ENCODE measurements around the gene MUC6. TPM values are rescaled to one million over a fixed set of nuclear protein-coding genes. Genes with fewer than 3 reads are reported as not detected.
A peak's percentile ranks its signal among the peaks of the same experiment; 100 is the strongest.

MUC6 gene
- polyA plus RNA-seq, 3 donors from 2014 or later = not detected

- no peak for DNase-seq
- peaks cover 7 to 16% (median 11%) of the 10 kb centered on the region in 3 donors for H3K36me3 Mint-ChIP-seq
- H3K27ac Mint-ChIP-seq = no peak overlapping the region
- peaks cover 28 to 38% of the 10 kb centered on the region in 2 donors for H3K4me1 Mint-ChIP-seq
- H3K4me3 Mint-ChIP-seq = no peak overlapping the region
- peaks cover 0 to 3% (median 0%) of the 10 kb centered on the region in 6 donors for H3K9me3 Mint-ChIP-seq
- H3K27me3 Mint-ChIP-seq (ENCODE audit: low read depth in 3 of 3) = peaks cover 5 to 17% (median 8%) of the 10 kb centered on the region in 3 donors
Observed at GRCh38 chr11:1013631-1013935, 22.9 kb downstream of the MUC6 start.

GRCh38 chr11:1012740-1013630 is 23.5 kb downstream of the MUC6 start:
- peaks cover 7 to 17% (median 11%) of the 10 kb centered on the region in 3 donors for H3K36me3 Mint-ChIP-seq
- DNase-seq = no peak
- peaks cover 23 to 32% of the 10 kb centered on the region in 2 donors for H3K4me1 Mint-ChIP-seq
- H3K9me3 Mint-ChIP-seq = peaks cover 0 to 3% (median 0%) of the 10 kb centered on the region in 6 donors
- no peak overlapping the region for H3K4me3 Mint-ChIP-seq
- no peak overlapping the region for H3K27ac Mint-ChIP-seq
- peaks cover 5 to 12% (median 8%) of the 10 kb centered on the region in 3 donors for H3K27me3 Mint-ChIP-seq (ENCODE audit: low read depth in 3 of 3)

GRCh38 chr11:1012291-1012690 is 24.2 kb downstream of the MUC6 start:
- no peak for DNase-seq
- no peak overlapping the region for H3K27ac Mint-ChIP-seq
- peaks cover 16 to 25% of the 10 kb centered on the region in 2 donors for H3K4me1 Mint-ChIP-seq
- peaks cover 0 to 3% (median 0%) of the 10 kb centered on the region in 6 donors for H3K9me3 Mint-ChIP-seq
- no peak overlapping the region for H3K4me3 Mint-ChIP-seq
- peaks cover 2 to 5% (median 4%) of the 10 kb centered on the region in 3 donors for H3K27me3 Mint-ChIP-seq (ENCODE audit: low read depth in 3 of 3)
- H3K36me3 Mint-ChIP-seq = peaks cover 7 to 20% (median 11%) of the 10 kb centered on the region in 3 donors

GRCh38 chr11:1011320-1011698 is 25.2 kb downstream of the MUC6 start:
- Mint-ChIP-seq H3K36me3 (peaks cover 7 to 26% (median 8%) of the 10 kb centered on the region in 3 donors), H3K27me3 (ENCODE audit: low read depth in 3 of 3) (peaks cover 0 to 2% (median 0%) of the 10 kb centered on the region in 3 donors), H3K4me3 (no peak overlapping the region), H3K4me1 (peaks cover 6 to 15% of the 10 kb centered on the region in 2 donors), H3K27ac (no peak overlapping the region), H3K9me3 (no peaks in the 10 kb centered on the region)
- no peak for DNase-seq

- peaks cover 0 to 2% (median 0%) of the 10 kb centered on the region in 3 donors for H3K27me3 Mint-ChIP-seq (ENCODE audit: low read depth in 3 of 3)
- DNase-seq = no peak
- H3K27ac Mint-ChIP-seq = no peak overlapping the region
- no peaks in the 10 kb centered on the region for H3K9me3 Mint-ChIP-seq
- H3K36me3 Mint-ChIP-seq = peaks cover 8 to 28% (median 10%) of the 10 kb centered on the region in 3 donors
- no peak overlapping the region for H3K4me3 Mint-ChIP-seq
- H3K4me1 Mint-ChIP-seq = peaks cover under 1 to 10% of the 10 kb centered on the region in 2 donors
Observed at GRCh38 chr11:1010551-1011319, 25.8 kb downstream of the MUC6 start.

- DNase-seq = no peak
- Mint-ChIP-seq H3K9me3 (no peaks in the 10 kb centered on the region), H3K36me3 (peaks cover 10 to 34% (median 13%) of the 10 kb centered on the region in 3 donors), H3K27ac (no peak overlapping the region), H3K27me3 (ENCODE audit: low read depth in 3 of 3) (peaks cover 0 to 2% (median 0%) of the 10 kb centered on the region in 3 donors), H3K4me1 (peaks cover 0 to 2% of the 10 kb centered on the region in 2 donors), H3K4me3 (no peak overlapping the region)
Observed at GRCh38 chr11:1009991-1010390, 26.5 kb downstream of the MUC6 start.

- Mint-ChIP-seq H3K27ac (no peak overlapping the region), H3K27me3 (ENCODE audit: low read depth in 3 of 3) (peaks cover 0 to 2% (median 1%) of the 10 kb centered on the region in 3 donors), H3K9me3 (no peaks in the 10 kb centered on the region), H3K36me3 (peaks cover 10 to 36% (median 14%) of the 10 kb centered on the region in 3 donors), H3K4me3 (no peak overlapping the region), H3K4me1 (no peaks in the 10 kb centered on the region)
- DNase-seq = no peak
Observed at GRCh38 chr11:1009371-1009770, 27.1 kb downstream of the MUC6 start.

- Mint-ChIP-seq H3K4me1 (no peaks in the 10 kb centered on the region), H3K9me3 (no peaks in the 10 kb centered on the region), H3K27ac (peak overlapping the region in 1 of 6 donors; percentile 73), H3K36me3 (peaks cover 10 to 37% (median 14%) of the 10 kb centered on the region in 3 donors), H3K4me3 (no peak overlapping the region), H3K27me3 (ENCODE audit: low read depth in 3 of 3) (peaks cover 0 to 2% (median 2%) of the 10 kb centered on the region in 3 donors)
- no peak for DNase-seq
Observed at GRCh38 chr11:1008803-1009145, 27.7 kb downstream of the MUC6 start.

- H3K36me3 Mint-ChIP-seq = peaks cover 10 to 42% (median 14%) of the 10 kb centered on the region in 3 donors
- H3K4me3 Mint-ChIP-seq = no peak overlapping the region
Observed at GRCh38 chr11:1008001-1008802, 28.3 kb downstream of the MUC6 start.

GRCh38 chr11:1007279-1007678 is 29.2 kb downstream of the MUC6 start:
- H3K9me3 Mint-ChIP-seq = no peaks in the 10 kb centered on the region

More at GRCh38 chr11:1008001-1008802, 28.3 kb downstream of the MUC6 start:
- Mint-ChIP-seq H3K27me3 (ENCODE audit: low read depth in 3 of 3) (peaks cover 0 to 4% (median 2%) of the 10 kb centered on the region in 3 donors), H3K4me1 (peaks cover 0 to 5% of the 10 kb centered on the region in 2 donors), H3K27ac (no peak overlapping the region), H3K9me3 (no peaks in the 10 kb centered on the region)
- no peak for DNase-seq

GRCh38 chr11:1006762-1007161 is 29.8 kb downstream of the MUC6 start:
- peaks cover 13 to 45% (median 17%) of the 10 kb centered on the region in 3 donors for H3K36me3 Mint-ChIP-seq
- peaks cover 2 to 12% of the 10 kb centered on the region in 2 donors for H3K4me1 Mint-ChIP-seq
- no peak overlapping the region for H3K27ac Mint-ChIP-seq
- no peaks in the 10 kb centered on the region for H3K9me3 Mint-ChIP-seq
- no peak overlapping the region for H3K4me3 Mint-ChIP-seq
- DNase-seq = no peak
- peaks cover 0 to 4% (median 2%) of the 10 kb centered on the region in 3 donors for H3K27me3 Mint-ChIP-seq (ENCODE audit: low read depth in 3 of 3)

More at GRCh38 chr11:1007279-1007678, 29.2 kb downstream of the MUC6 start:
- Mint-ChIP-seq H3K27me3 (ENCODE audit: low read depth in 3 of 3) (peaks cover 0 to 4% (median 2%) of the 10 kb centered on the region in 3 donors), H3K36me3 (peaks cover 10 to 45% (median 17%) of the 10 kb centered on the region in 3 donors), H3K4me1 (peaks cover 0 to 12% of the 10 kb centered on the region in 2 donors), H3K27ac (no peak overlapping the region), H3K4me3 (no peak overlapping the region)
- no peak for DNase-seq

- Mint-ChIP-seq H3K4me1 (peaks cover 2 to 18% of the 10 kb centered on the region in 2 donors), H3K36me3 (peaks cover 18 to 51% (median 23%) of the 10 kb centered on the region in 3 donors), H3K9me3 (no peaks in the 10 kb centered on the region), H3K27ac (no peak overlapping the region), H3K27me3 (ENCODE audit: low read depth in 3 of 3) (peaks cover 0 to 4% (median 3%) of the 10 kb centered on the region in 3 donors), H3K4me3 (no peak overlapping the region)
- no peak for DNase-seq
Observed at GRCh38 chr11:1005928-1006327, 30.6 kb downstream of the MUC6 start.

- peaks cover 13 to 42% (median 20%) of the 10 kb centered on the region in 3 donors for H3K36me3 Mint-ChIP-seq
- DNase-seq = no peak
- peaks cover 1 to 5% (median 2%) of the 10 kb centered on the region in 3 donors for H3K27me3 Mint-ChIP-seq (ENCODE audit: low read depth in 3 of 3)
- no peak overlapping the region for H3K4me3 Mint-ChIP-seq
- H3K4me1 Mint-ChIP-seq = peaks cover 3 to 18% of the 10 kb centered on the region in 2 donors
- H3K9me3 Mint-ChIP-seq = no peaks in the 10 kb centered on the region
- no peak overlapping the region for H3K27ac Mint-ChIP-seq
Observed at GRCh38 chr11:1003159-1003558, 33.4 kb downstream of the MUC6 start.
